Stomach (tissue), 4 donors: ENCODE data around the gene GLTP.

ENCODE experiments used
- EP300 ChIP-seq: sonication (generic); formaldehyde crosslinking; IDR thresholded peaks from one replicate; pipeline ENCODE4 v1.6.1; 2017; ENCODE audit warnings: antibody characterized with exemption
- TF ChIP-seq, protein P1 (sequence below), 7 experiments: fragments of 450-650 bp in 4 of 7; fragments of 200-600 bp in 3 of 7; sonication (generic) in 3 of 7; IDR thresholded peaks; one replicate each; pipeline ENCODE4 v1.5.1; 2016 to 2019; ENCODE audit warnings: antibody characterized with exemption in 7 of 7, control low read depth in 2 of 7, mild to moderate bottlenecking in 1 of 7

DNA sequence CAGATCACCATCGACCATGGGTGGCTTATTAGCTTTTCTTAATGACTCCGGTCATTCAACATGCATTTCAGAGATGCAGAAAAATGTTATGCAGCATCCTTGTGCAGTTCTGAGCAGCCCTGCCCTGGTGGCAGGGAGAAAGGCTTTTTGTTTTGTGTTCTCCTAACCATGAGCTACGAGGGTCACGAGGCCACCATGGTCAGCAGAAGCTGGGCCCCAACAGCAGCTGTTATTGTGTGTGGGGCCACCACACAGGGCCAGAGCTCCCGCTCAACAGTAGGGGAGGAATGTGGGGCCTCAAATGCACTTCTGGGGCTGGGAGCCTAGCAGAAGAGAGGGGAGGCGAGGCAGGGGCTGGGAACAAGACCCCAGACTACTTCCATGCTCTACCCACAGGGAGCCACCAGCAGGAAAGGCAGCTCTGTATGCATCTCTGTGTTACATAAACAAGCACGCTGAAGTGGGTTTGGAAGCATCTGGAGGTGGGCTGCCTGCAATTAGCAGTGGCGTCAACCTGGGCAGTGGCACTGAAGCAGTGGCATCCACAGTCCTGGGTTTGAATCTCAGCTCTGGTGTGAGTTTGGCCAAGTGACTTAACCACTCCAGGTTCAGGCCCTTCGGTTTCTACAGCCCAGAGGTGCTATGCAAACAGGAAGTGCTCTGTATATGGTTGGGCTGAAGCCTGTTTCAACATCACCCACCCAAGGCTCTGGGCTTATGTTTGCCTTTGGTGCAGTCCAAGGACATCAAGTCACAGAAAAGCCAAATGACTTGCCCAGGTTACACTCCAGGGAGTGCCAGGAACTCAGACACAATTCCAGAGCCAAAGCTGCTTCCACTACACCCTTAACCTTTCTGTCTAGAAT is 16.3 kb downstream of the GLTP start:
- TF ChIP-seq, protein P1, sequence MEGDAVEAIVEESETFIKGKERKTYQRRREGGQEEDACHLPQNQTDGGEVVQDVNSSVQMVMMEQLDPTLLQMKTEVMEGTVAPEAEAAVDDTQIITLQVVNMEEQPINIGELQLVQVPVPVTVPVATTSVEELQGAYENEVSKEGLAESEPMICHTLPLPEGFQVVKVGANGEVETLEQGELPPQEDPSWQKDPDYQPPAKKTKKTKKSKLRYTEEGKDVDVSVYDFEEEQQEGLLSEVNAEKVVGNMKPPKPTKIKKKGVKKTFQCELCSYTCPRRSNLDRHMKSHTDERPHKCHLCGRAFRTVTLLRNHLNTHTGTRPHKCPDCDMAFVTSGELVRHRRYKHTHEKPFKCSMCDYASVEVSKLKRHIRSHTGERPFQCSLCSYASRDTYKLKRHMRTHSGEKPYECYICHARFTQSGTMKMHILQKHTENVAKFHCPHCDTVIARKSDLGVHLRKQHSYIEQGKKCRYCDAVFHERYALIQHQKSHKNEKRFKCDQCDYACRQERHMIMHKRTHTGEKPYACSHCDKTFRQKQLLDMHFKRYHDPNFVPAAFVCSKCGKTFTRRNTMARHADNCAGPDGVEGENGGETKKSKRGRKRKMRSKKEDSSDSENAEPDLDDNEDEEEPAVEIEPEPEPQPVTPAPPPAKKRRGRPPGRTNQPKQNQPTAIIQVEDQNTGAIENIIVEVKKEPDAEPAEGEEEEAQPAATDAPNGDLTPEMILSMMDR (IDR thresholded peaks at IDR 0.05): no peak
- TF ChIP-seq EP300: no peak
